Thyroid gland (tissue), 4 donors: Measurements from ENCODE around the gene RAB31.

ENCODE experiments used
- CTCF ChIP-seq, 6 experiments: fragments of 200-600 bp in 3 of 6; fragments of 450-650 bp in 3 of 6; sonication (generic) in 3 of 6; IDR thresholded peaks; one replicate each; pipeline ENCODE4 v1.5.1; 2016 to 2019; ENCODE audit warnings: antibody characterized with exemption in 6 of 6, mild to moderate bottlenecking in 2 of 6, inconsistent platforms in 1 of 6, moderate library complexity in 1 of 6
- POLR2A ChIP-seq, 2 donors: fragments of 450-650 bp; IDR thresholded peaks; one replicate each; pipeline ENCODE4 v1.6.1; 2017; ENCODE audit warnings: antibody characterized with exemption in 2 of 2, mild to moderate bottlenecking in 2 of 2, moderate library complexity in 1 of 2

- no peak for TF ChIP-seq CTCF (IDR thresholded peaks at IDR 0.05)
- TF ChIP-seq POLR2A (IDR thresholded peaks at IDR 0.05) = no peak
Observed at GRCh38 chr18:9870431-9871008, 162.4 kb downstream of the RAB31 start.
